B cell (primary cell): ENCODE results near the gene TRPM4.

Experiments
- CTCF ChIP-seq: fragments of 200-600 bp; IDR thresholded peaks from one replicate; pipeline ENCODE4 v1.8.0; 2022; ENCODE audit warnings: antibody characterized with exemption, mild to moderate bottlenecking
- EZH2 ChIP-seq: IDR thresholded peaks from 2 replicates; pipeline ENCODE4 v1.6.1; 2012; ENCODE audit warnings: borderline replicate concordance, low read depth, mild to moderate bottlenecking, moderate library complexity, low read length; ENCODE audit not compliant: insufficient read depth, poor library complexity, severe bottlenecking

GRCh38 chr19:49201042-49201441 is 43.5 kb downstream of the TRPM4 start:
- no peak for TF ChIP-seq CTCF
- no peak for TF ChIP-seq EZH2
